Measurements from ENCODE around the gene RYR2.

The RYR2 gene

DNA sequence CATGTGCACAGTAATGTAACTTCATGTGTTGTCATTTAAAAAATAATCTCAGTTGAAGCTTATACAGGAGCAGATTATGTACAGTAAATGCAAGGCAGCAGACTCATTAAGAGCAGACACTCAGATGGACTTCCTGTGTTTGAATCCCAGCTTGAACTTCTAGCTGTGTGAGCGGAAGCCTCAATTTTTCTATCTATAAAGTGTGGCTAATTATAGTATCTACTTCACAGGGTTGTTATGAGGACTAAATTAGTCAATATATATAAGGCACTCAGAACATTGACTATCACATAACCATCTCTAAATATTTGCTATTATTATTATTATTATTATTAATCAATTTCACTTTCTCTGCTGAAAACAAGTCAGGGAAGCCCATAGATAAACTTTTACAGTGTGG, 707.1 kb downstream of the RYR2 start:
- H3K27me3 ChIP-seq (replicated peaks; ENCODE audit: control insufficient read depth, insufficient read depth, low read length, poor library complexity, severe bottlenecking), result no peaks in the 10 kb centered on the region
- H3K27ac ChIP-seq (ENCODE audit: insufficient read depth, low read length, poor library complexity, severe bottlenecking), result no peak overlapping the region
- H3K4me3 ChIP-seq (ENCODE audit: insufficient read depth, low read depth, low read length, poor library complexity, severe bottlenecking), result no peak overlapping the region
- H3K4me1 ChIP-seq (ENCODE audit: control insufficient read depth, insufficient read depth, low read length, poor library complexity, severe bottlenecking), result no peaks in the 10 kb centered on the region
- H3K9me3 ChIP-seq (ENCODE audit: control insufficient read depth, low read length), result no peaks in the 10 kb centered on the region
- H3K36me3 ChIP-seq (ENCODE audit: control insufficient read depth, insufficient read depth, low read length), result no peaks in the 10 kb centered on the region
- DNase-seq, result no peak

GRCh38 chr1:237751090-237751489, 709.1 kb downstream of the RYR2 start:
- H3K9me3 ChIP-seq (ENCODE audit: control insufficient read depth, low read length), result no peaks in the 10 kb centered on the region
- no peaks in the 10 kb centered on the region for H3K27me3 ChIP-seq (replicated peaks; ENCODE audit: control insufficient read depth, insufficient read depth, low read length, poor library complexity, severe bottlenecking)
- H3K4me1 ChIP-seq (ENCODE audit: control insufficient read depth, insufficient read depth, low read length, poor library complexity, severe bottlenecking), result no peaks in the 10 kb centered on the region
- no peak for DNase-seq
- no peak overlapping the region for H3K4me3 ChIP-seq (ENCODE audit: insufficient read depth, low read depth, low read length, poor library complexity, severe bottlenecking)
- H3K27ac ChIP-seq (ENCODE audit: insufficient read depth, low read length, poor library complexity, severe bottlenecking), result no peak overlapping the region
- no peaks in the 10 kb centered on the region for H3K36me3 ChIP-seq (ENCODE audit: control insufficient read depth, insufficient read depth, low read length)

DNA sequence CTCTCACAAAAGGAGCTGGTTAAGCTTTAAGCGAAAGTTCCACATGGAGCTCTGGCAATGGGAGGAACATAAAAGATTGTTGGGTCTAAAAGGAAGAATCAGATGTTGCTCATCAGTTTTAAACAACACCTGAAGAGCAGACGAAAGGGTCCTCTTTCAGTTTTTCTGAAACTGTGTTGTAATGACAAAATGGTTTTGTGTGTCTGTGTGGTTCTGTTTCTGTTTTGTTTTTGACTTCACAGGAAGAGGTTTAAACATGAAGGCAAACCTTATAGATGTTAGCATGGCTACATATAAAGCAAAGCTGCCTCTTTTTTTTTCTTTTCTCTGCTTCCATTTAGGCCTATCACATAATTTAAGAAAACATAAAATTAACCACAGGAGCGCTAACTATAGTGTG, 712.6 kb downstream of the RYR2 start:
- no peaks in the 10 kb centered on the region for H3K4me1 ChIP-seq (ENCODE audit: control insufficient read depth, insufficient read depth, low read length, poor library complexity, severe bottlenecking)
- H3K36me3 ChIP-seq (ENCODE audit: control insufficient read depth, insufficient read depth, low read length), result no peaks in the 10 kb centered on the region
- H3K27ac ChIP-seq (ENCODE audit: insufficient read depth, low read length, poor library complexity, severe bottlenecking), result no peak overlapping the region
- no peak for DNase-seq
- no peaks in the 10 kb centered on the region for H3K27me3 ChIP-seq (replicated peaks; ENCODE audit: control insufficient read depth, insufficient read depth, low read length, poor library complexity, severe bottlenecking)
- H3K4me3 ChIP-seq (ENCODE audit: insufficient read depth, low read depth, low read length, poor library complexity, severe bottlenecking), result no peak overlapping the region
- no peaks in the 10 kb centered on the region for H3K9me3 ChIP-seq (ENCODE audit: control insufficient read depth, low read length)

GRCh38 chr1:237756304-237756967, 714.5 kb downstream of the RYR2 start:
- no peak for DNase-seq
- Histone ChIP-seq H3K27ac (ENCODE audit: insufficient read depth, low read length, poor library complexity, severe bottlenecking) (no peak overlapping the region), H3K27me3 (replicated peaks; ENCODE audit: control insufficient read depth, insufficient read depth, low read length, poor library complexity, severe bottlenecking) (no peaks in the 10 kb centered on the region), H3K4me3 (ENCODE audit: insufficient read depth, low read depth, low read length, poor library complexity, severe bottlenecking) (no peak overlapping the region), H3K9me3 (ENCODE audit: control insufficient read depth, low read length) (no peaks in the 10 kb centered on the region), H3K36me3 (ENCODE audit: control insufficient read depth, insufficient read depth, low read length) (no peaks in the 10 kb centered on the region), H3K4me1 (ENCODE audit: control insufficient read depth, insufficient read depth, low read length, poor library complexity, severe bottlenecking) (no peaks in the 10 kb centered on the region)

DNA sequence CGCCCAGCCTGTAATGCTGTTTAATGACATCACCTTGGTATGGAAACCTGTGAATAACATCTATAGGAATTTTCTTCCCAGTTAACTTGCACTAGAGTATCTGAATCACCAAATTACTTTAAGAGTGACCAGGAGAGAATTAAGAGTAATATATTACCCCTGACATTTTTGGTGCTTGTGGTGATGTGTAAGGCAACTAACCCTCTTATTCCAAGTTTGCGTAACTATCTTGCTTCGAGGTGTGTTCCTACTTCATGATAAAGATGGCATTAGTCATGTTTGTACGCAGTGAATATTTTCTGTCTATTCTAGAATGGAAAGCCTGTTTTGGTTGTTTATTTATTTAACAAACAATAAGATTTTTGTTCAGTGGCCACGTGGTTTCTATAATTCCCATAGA, 717.4 kb downstream of the RYR2 start:
- no peaks in the 10 kb centered on the region for H3K27me3 ChIP-seq (replicated peaks; ENCODE audit: control insufficient read depth, insufficient read depth, low read length, poor library complexity, severe bottlenecking)
- no peak overlapping the region for H3K27ac ChIP-seq (ENCODE audit: insufficient read depth, low read length, poor library complexity, severe bottlenecking)
- no peaks in the 10 kb centered on the region for H3K4me1 ChIP-seq (ENCODE audit: control insufficient read depth, insufficient read depth, low read length, poor library complexity, severe bottlenecking)
- no peak overlapping the region for H3K4me3 ChIP-seq (ENCODE audit: insufficient read depth, low read depth, low read length, poor library complexity, severe bottlenecking)
- no peaks in the 10 kb centered on the region for H3K9me3 ChIP-seq (ENCODE audit: control insufficient read depth, low read length)
- no peak for DNase-seq
- H3K36me3 ChIP-seq (ENCODE audit: control insufficient read depth, insufficient read depth, low read length), result no peaks in the 10 kb centered on the region

- Histone ChIP-seq H3K4me1 (ENCODE audit: control insufficient read depth, insufficient read depth, low read length, poor library complexity, severe bottlenecking) (no peaks in the 10 kb centered on the region), H3K36me3 (ENCODE audit: control insufficient read depth, insufficient read depth, low read length) (no peaks in the 10 kb centered on the region), H3K27ac (ENCODE audit: insufficient read depth, low read length, poor library complexity, severe bottlenecking) (no peak overlapping the region), H3K27me3 (replicated peaks; ENCODE audit: control insufficient read depth, insufficient read depth, low read length, poor library complexity, severe bottlenecking) (no peaks in the 10 kb centered on the region), H3K4me3 (ENCODE audit: insufficient read depth, low read depth, low read length, poor library complexity, severe bottlenecking) (no peak overlapping the region), H3K9me3 (ENCODE audit: control insufficient read depth, low read length) (no peaks in the 10 kb centered on the region)
- DNase-seq, result no peak
Measured at GRCh38 chr1:237760951-237761350, 719.0 kb downstream of the RYR2 start.

- H3K36me3 ChIP-seq (ENCODE audit: control insufficient read depth, insufficient read depth, low read length), result no peaks in the 10 kb centered on the region
- H3K27me3 ChIP-seq (replicated peaks; ENCODE audit: control insufficient read depth, insufficient read depth, low read length, poor library complexity, severe bottlenecking), result no peaks in the 10 kb centered on the region
- no peak overlapping the region for H3K4me3 ChIP-seq (ENCODE audit: insufficient read depth, low read depth, low read length, poor library complexity, severe bottlenecking)
- no peaks in the 10 kb centered on the region for H3K9me3 ChIP-seq (ENCODE audit: control insufficient read depth, low read length)
- H3K4me1 ChIP-seq (ENCODE audit: control insufficient read depth, insufficient read depth, low read length, poor library complexity, severe bottlenecking), result no peaks in the 10 kb centered on the region
- H3K27ac ChIP-seq (ENCODE audit: insufficient read depth, low read length, poor library complexity, severe bottlenecking), result no peak overlapping the region
- DNase-seq, result no peak
Measured at GRCh38 chr1:237763137-237763536, 721.2 kb downstream of the RYR2 start.

DNA sequence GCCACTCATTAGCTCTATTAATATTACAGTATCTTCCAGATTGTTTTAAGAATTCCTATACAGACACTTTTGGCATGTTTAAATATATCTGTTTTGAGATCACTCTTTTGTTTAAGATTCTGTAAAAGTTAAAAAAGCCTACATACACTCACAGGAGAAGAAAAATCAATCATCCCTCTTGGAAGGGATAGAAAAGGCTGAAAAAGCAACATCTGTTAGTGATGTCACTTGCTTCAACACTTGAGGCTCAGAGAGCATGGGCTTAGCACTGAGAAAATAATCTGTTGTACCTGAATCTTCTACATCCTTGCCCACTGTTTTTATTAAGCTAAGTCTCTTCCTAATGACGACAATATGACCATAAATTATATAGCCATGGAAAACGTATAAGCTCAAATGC, 721.8 kb downstream of the RYR2 start:
- H3K27me3 ChIP-seq (replicated peaks; ENCODE audit: control insufficient read depth, insufficient read depth, low read length, poor library complexity, severe bottlenecking), result no peaks in the 10 kb centered on the region
- H3K9me3 ChIP-seq (ENCODE audit: control insufficient read depth, low read length), result no peaks in the 10 kb centered on the region
- H3K4me1 ChIP-seq (ENCODE audit: control insufficient read depth, insufficient read depth, low read length, poor library complexity, severe bottlenecking), result no peaks in the 10 kb centered on the region
- H3K4me3 ChIP-seq (ENCODE audit: insufficient read depth, low read depth, low read length, poor library complexity, severe bottlenecking), result no peak overlapping the region
- DNase-seq, result no peak
- no peaks in the 10 kb centered on the region for H3K36me3 ChIP-seq (ENCODE audit: control insufficient read depth, insufficient read depth, low read length)
- no peak overlapping the region for H3K27ac ChIP-seq (ENCODE audit: insufficient read depth, low read length, poor library complexity, severe bottlenecking)

DNA sequence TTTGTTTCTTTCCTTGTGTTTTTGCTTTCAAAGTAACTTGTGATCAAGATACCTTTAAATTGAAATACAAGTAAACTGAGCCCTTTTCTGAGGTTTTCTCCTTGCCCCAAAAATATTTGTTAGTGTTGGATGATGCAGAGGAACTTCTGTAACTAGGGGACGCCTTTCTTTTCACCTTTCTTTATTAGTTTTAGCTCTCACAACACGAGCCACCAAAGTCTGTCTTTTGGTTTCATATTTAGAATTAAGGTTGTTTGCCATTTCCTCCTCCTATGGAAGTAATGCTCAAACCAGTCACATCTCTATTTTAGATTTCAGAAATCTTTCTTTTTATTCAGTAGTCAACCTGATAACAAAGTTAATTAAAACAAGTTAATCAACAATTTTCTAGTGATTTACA, 727.9 kb downstream of the RYR2 start:
- Histone ChIP-seq H3K27ac (ENCODE audit: insufficient read depth, low read length, poor library complexity, severe bottlenecking) (no peak overlapping the region), H3K4me1 (ENCODE audit: control insufficient read depth, insufficient read depth, low read length, poor library complexity, severe bottlenecking) (no peaks in the 10 kb centered on the region), H3K36me3 (ENCODE audit: control insufficient read depth, insufficient read depth, low read length) (no peaks in the 10 kb centered on the region), H3K9me3 (ENCODE audit: control insufficient read depth, low read length) (no peaks in the 10 kb centered on the region), H3K4me3 (ENCODE audit: insufficient read depth, low read depth, low read length, poor library complexity, severe bottlenecking) (no peak overlapping the region), H3K27me3 (replicated peaks; ENCODE audit: control insufficient read depth, insufficient read depth, low read length, poor library complexity, severe bottlenecking) (no peaks in the 10 kb centered on the region)
- DNase-seq, result no peak

DNA sequence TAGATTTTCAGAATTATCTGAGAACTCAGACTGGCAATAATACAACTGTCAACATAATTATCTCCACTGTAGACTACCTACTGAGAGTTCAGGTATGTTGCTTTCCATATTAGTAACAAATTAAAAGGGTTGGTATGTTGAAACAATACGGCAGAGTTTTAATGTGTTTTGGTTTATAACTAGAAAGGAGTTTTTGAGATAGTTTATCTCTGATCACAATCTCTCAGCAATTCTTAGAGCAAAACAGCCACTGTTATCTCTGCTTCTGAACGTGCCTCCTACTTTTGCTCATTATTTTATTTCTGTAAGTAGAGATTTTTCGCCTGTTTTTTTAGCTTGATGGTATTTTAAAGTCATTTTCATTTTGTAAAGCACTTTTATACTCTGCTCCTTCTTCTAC, 730.0 kb downstream of the RYR2 start:
- Histone ChIP-seq H3K27me3 (replicated peaks; ENCODE audit: control insufficient read depth, insufficient read depth, low read length, poor library complexity, severe bottlenecking) (no peaks in the 10 kb centered on the region), H3K27ac (ENCODE audit: insufficient read depth, low read length, poor library complexity, severe bottlenecking) (no peak overlapping the region), H3K4me1 (ENCODE audit: control insufficient read depth, insufficient read depth, low read length, poor library complexity, severe bottlenecking) (no peaks in the 10 kb centered on the region), H3K4me3 (ENCODE audit: insufficient read depth, low read depth, low read length, poor library complexity, severe bottlenecking) (no peak overlapping the region), H3K36me3 (ENCODE audit: control insufficient read depth, insufficient read depth, low read length) (no peaks in the 10 kb centered on the region), H3K9me3 (ENCODE audit: control insufficient read depth, low read length) (no peaks in the 10 kb centered on the region)
- DNase-seq, result no peak
